Measurements from ENCODE around the gene PLIN3. TPM values are rescaled to one million over a fixed set of nuclear protein-coding genes. Genes with fewer than 3 reads are reported as not detected.
"Not testable (repeated sequence)": the region's sequence is repeated elsewhere in the genome, so short reads cannot be mapped to it uniquely, and the experiment has no call there.

Gene PLIN3
- total and polyA plus RNA-seq, 2 donors (not counting 3 experiments of a cell fraction or from before 2014, with no cell fraction given) = 76.8 to 88.9 TPM

DNA sequence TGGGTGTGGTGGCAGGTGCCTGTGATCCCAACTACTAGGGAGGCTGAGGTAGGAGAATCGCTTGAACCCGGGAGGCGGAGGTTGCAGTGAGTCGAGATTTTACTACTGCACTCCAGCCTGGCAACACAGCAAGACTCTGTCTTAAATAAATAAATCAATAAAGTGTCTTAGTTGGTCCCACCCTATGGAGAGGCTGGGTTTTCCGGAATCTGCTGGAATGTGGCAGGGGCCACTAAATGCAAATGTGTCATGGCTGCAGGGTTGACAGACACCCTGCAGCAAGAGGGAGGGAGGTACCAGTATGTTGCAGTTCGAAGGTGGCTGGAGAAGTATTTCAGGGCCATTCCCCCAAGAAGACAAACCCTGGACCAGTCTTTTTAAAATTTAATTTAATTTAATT is 17.5 kb upstream of the PLIN3 start:
- H4K20me1 ChIP-seq (replicated peaks; ENCODE audit: control insufficient read depth, extremely low read depth, insufficient read depth, low read length); H3K4me2 ChIP-seq (ENCODE audit: insufficient read depth, low read length); H3K4me1 ChIP-seq (ENCODE audit: control insufficient read depth, extremely low read depth, insufficient read depth, low read length); POLR2A ChIA-PET; H3K9me1 ChIP-seq (replicated peaks; ENCODE audit: control insufficient read depth, extremely low read depth, insufficient read depth, low read length); H3K27me3 ChIP-seq (ENCODE audit: control insufficient read depth in 2 of 2, insufficient read depth in 2 of 2, low read length in 2 of 2); H3K79me2 ChIP-seq (ENCODE audit: control insufficient read depth, insufficient read depth, low read length); dilution Hi-C loops (cut with MboI; ENCODE audit: extremely low pct_ligation_motif_present, low sequenced_read_pairs); H3K9ac ChIP-seq (replicated peaks; ENCODE audit: extremely low read depth, insufficient read depth, low read length); H3K9me3 ChIP-seq (replicated peaks; ENCODE audit: control insufficient read depth, insufficient read depth, low read length); FAIRE-seq; H3K36me3 ChIP-seq (ENCODE audit: control insufficient read depth in 2 of 2, extremely low read depth in 1 of 2, insufficient read depth in 2 of 2, low read length in 2 of 2); DNase-seq (ENCODE audit: low read depth, low spot score); BruUV-seq (replicated peaks); H3K4me3 ChIP-seq (replicated peaks in 1 of 3; ENCODE audit: insufficient read depth in 1 of 3, low read depth in 1 of 3, low read length in 3 of 3); H3K27ac ChIP-seq (ENCODE audit: insufficient read depth, low read depth, low read length); intact Hi-C loops (cut with micrococcal nuclease); H2AFZ ChIP-seq (ENCODE audit: low read depth, low read length); CTCF ChIA-PET: not testable (repeated sequence)

DNA sequence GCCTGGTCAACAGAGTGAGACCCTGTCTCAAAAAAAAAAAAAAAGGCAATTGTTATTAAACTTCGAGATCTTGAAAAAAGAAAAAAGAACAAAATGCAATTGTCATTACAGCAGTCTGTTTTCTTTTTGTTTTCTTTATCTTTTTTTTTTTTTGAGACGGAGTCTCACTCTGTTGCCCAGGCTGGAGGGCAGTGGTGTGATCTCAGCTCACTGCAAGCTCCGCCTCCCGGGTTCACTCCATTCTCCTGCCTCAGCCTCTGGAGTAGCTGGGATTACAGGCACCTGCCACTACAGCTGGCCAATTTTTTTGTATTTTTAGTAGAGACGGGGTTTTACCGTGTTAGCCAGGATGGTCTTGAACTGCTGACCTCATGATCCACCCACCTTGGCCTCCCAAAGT is 15.4 kb upstream of the PLIN3 start:
- H3K9ac ChIP-seq (replicated peaks; ENCODE audit: extremely low read depth, insufficient read depth, low read length); intact Hi-C loops (cut with micrococcal nuclease); H3K4me2 ChIP-seq (ENCODE audit: insufficient read depth, low read length); BruUV-seq (replicated peaks); H3K27me3 ChIP-seq (ENCODE audit: control insufficient read depth in 2 of 2, insufficient read depth in 2 of 2, low read length in 2 of 2); CTCF ChIA-PET; H3K36me3 ChIP-seq (ENCODE audit: control insufficient read depth in 2 of 2, extremely low read depth in 1 of 2, insufficient read depth in 2 of 2, low read length in 2 of 2); H3K9me3 ChIP-seq (replicated peaks; ENCODE audit: control insufficient read depth, insufficient read depth, low read length); H3K4me1 ChIP-seq (ENCODE audit: control insufficient read depth, extremely low read depth, insufficient read depth, low read length); H3K9me1 ChIP-seq (replicated peaks; ENCODE audit: control insufficient read depth, extremely low read depth, insufficient read depth, low read length); POLR2A ChIA-PET; H3K27ac ChIP-seq (ENCODE audit: insufficient read depth, low read depth, low read length); FAIRE-seq; DNase-seq (ENCODE audit: low read depth, low spot score); H4K20me1 ChIP-seq (replicated peaks; ENCODE audit: control insufficient read depth, extremely low read depth, insufficient read depth, low read length); H3K4me3 ChIP-seq (replicated peaks in 1 of 3; ENCODE audit: insufficient read depth in 1 of 3, low read depth in 1 of 3, low read length in 3 of 3); H2AFZ ChIP-seq (ENCODE audit: low read depth, low read length); H3K79me2 ChIP-seq (ENCODE audit: control insufficient read depth, insufficient read depth, low read length); dilution Hi-C loops (cut with MboI; ENCODE audit: extremely low pct_ligation_motif_present, low sequenced_read_pairs): not testable (repeated sequence)

DNA sequence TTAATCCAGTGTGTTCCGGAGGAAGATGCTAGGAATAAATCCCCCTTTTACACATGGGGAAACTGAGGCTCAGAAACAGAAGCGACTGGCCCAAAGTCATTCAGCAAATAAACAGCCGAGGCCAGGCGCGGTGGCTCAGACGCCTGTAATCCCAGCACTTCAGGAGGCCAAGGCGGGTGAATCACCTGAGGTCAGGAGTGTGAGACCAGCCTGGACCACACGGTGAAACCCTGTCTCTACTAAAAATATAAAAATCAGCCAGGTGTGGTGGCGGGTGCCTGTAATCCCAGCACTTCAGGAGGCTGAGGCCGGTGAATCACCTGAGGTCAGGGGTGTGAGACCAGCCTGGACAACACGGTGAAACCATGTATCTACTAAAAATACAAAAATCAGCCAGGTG is 11.6 kb upstream of the PLIN3 start:
- intact Hi-C loops (cut with micrococcal nuclease) = no loop called here

More for the DNA sequence above, 11.6 kb upstream of the PLIN3 start:
- CTCF ChIA-PET = no interaction called here
- dilution Hi-C loops (cut with MboI; ENCODE audit: extremely low pct_ligation_motif_present, low sequenced_read_pairs) = no loop called here
- TF ChIP-seq FOS (IDR thresholded peaks at IDR 0.05; ENCODE audit: borderline replicate concordance, insufficient read depth, low read length) = no peak
- no peak for TF ChIP-seq GATA2 (IDR thresholded peaks at IDR 0.05; ENCODE audit: insufficient read depth, insufficient read length, low read depth, low read length)
- no peak for TF ChIP-seq MYC (IDR thresholded peaks at IDR 0.05; ENCODE audit: low read depth, low read length)
- no TSS peak for BruUV-seq (replicated peaks)
- FAIRE-seq (no peak), DNase-seq (ENCODE audit: low read depth, low spot score) (no peak)
- Histone ChIP-seq H3K4me3 (replicated peaks in 1 of 3; ENCODE audit: insufficient read depth in 1 of 3, low read depth in 1 of 3, low read length in 3 of 3) (no peak overlapping the region), H3K9me1 (replicated peaks; ENCODE audit: control insufficient read depth, extremely low read depth, insufficient read depth, low read length) (no peaks in the 10 kb centered on the region), H3K27me3 (ENCODE audit: control insufficient read depth in 2 of 2, insufficient read depth in 2 of 2, low read length in 2 of 2) (no peaks in the 10 kb centered on the region), H3K4me1 (ENCODE audit: control insufficient read depth, extremely low read depth, insufficient read depth, low read length) (no peaks in the 10 kb centered on the region), H3K27ac (ENCODE audit: insufficient read depth, low read depth, low read length) (no peak overlapping the region), H3K79me2 (ENCODE audit: control insufficient read depth, insufficient read depth, low read length) (no peaks in the 10 kb centered on the region), H3K9ac (replicated peaks; ENCODE audit: extremely low read depth, insufficient read depth, low read length) (no peak overlapping the region), H3K4me2 (ENCODE audit: insufficient read depth, low read length) (no peak overlapping the region), H3K36me3 (ENCODE audit: control insufficient read depth in 2 of 2, extremely low read depth in 1 of 2, insufficient read depth in 2 of 2, low read length in 2 of 2) (no peaks in the 10 kb centered on the region), H4K20me1 (replicated peaks; ENCODE audit: control insufficient read depth, extremely low read depth, insufficient read depth, low read length) (no peaks in the 10 kb centered on the region), H3K9me3 (replicated peaks; ENCODE audit: control insufficient read depth, insufficient read depth, low read length) (no peaks in the 10 kb centered on the region), H2AFZ (ENCODE audit: low read depth, low read length) (no peak overlapping the region)
- POLR2A ChIA-PET = no interaction called here
